A549 (cell line): ENCODE data around the gene MAP3K21.

Experiments
- CTCF ChIP-seq: fragments of >200 bp; sonication (Bioruptor Twin); formaldehyde crosslinking; IDR thresholded peaks from 3 replicates; pipeline ENCODE4 v1.5.1; 2016
- EP300 ChIP-seq, 2 experiments: fragments of >200 bp; sonication (Bioruptor Twin); formaldehyde crosslinking; IDR thresholded peaks; 2 replicates in 1 of 2; 3 replicates in 1 of 2; pipeline ENCODE4 v1.6.1; 2016 to 2017
- ESRRA ChIP-seq: fragments of 150-350 bp; IDR thresholded peaks from 2 replicates; pipeline ENCODE4 v1.6.1; 2014; ENCODE audit warnings: mild to moderate bottlenecking, low read length, borderline replicate concordance
- MAZ ChIP-seq: fragments of 150-350 bp; IDR thresholded peaks from 2 replicates; pipeline ENCODE4 v1.6.1; 2014; ENCODE audit warnings: antibody characterized with exemption, low read depth, low read length, borderline replicate concordance
- POLR2A ChIP-seq: IDR thresholded peaks from 2 replicates; pipeline ENCODE4 v1.6.1; 2012; ENCODE audit warnings: mild to moderate bottlenecking, low read length
- RAD21 ChIP-seq, 2 experiments: fragments of >200 bp in 1 of 2; sonication (Bioruptor Twin) in 1 of 2; formaldehyde crosslinking in 1 of 2; IDR thresholded peaks in 1 of 2; conservative IDR thresholded peaks in 1 of 2; 2 replicates in 1 of 2; 3 replicates in 1 of 2; pipeline ENCODE4 v1.6.1; 2012 to 2018; ENCODE audit warnings: inconsistent platforms in 1 of 2
- RFX5 ChIP-seq: fragments of 450-650 bp; IDR thresholded peaks from 2 replicates; pipeline ENCODE4 v1.7.1; 2014; ENCODE audit warnings: antibody characterized with exemption, mild to moderate bottlenecking, moderate library complexity

DNA sequence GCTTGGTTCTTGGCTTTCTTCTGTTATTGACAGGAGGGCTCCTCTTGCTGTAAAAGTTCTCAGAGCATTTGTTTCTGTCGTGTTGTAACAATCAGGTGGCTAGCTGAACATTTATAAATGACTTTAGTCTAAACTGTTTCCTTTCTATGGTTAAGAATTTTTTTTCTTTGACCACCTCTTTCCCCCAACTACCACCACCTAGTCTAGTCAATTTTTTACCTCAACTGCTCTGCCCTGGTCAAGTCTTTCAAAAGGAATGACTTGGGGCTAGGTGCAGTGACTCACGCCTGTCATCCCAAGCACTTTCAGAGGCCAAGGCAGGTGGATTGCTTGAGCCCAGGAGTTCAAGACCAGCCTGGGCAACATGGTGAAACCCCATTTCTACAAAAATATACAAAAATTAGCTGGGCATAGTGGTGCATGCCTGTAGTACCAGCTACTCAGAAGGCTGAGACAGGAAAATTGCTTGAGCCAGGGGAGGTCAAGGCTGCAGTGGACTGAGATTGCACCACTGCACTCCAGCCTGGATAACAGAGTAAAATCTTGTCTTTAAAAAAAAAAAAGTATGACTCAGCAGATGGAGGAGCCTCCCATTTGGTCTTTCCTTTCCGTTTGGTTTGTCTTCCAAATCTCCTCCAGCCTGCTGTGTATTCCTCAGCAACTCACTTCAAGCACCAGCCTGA lies 40.7 kb downstream of the MAP3K21 start:
- no peak for TF ChIP-seq MAZ
- no peak for TF ChIP-seq POLR2A
- no peak for TF ChIP-seq EP300 (IDR thresholded peaks at IDR 0.05)
- TF ChIP-seq RFX5: no peak
- TF ChIP-seq RAD21 (conservative IDR thresholded peaks at IDR 0.05 in 1 of 2, IDR thresholded peaks at IDR 0.05 in 1 of 2): no peak
- TF ChIP-seq ESRRA: no peak
- no peak for TF ChIP-seq CTCF
